Osteoblast (primary cell): ENCODE results near the gene CXCR5. TPM values are rescaled to one million over a fixed set of nuclear protein-coding genes. Genes with fewer than 3 reads are reported as not detected.

Experiments used
- DNase-seq: peaks from one replicate; pipeline ENCODE4 v3.0.0; 2011; ENCODE audit warnings: low spot score, mixed read lengths; ENCODE audit not compliant: insufficient read length; ENCODE audit errors: missing footprints
- H2AFZ ChIP-seq: 2 replicates; pipeline ENCODE4 v1.6.0; 2011; ENCODE audit warnings: mild to moderate bottlenecking, low read length
- H3K27ac ChIP-seq: 2 replicates; pipeline ENCODE4 v1.5.1; 2011; ENCODE audit warnings: mild to moderate bottlenecking, low read depth, low read length, moderate library complexity
- H3K27me3 ChIP-seq: 2 replicates; pipeline ENCODE4 v1.6.0; 2012; ENCODE audit warnings: mild to moderate bottlenecking, control low read depth, inconsistent platforms, low read length, moderate library complexity; ENCODE audit not compliant: insufficient read depth
- H3K36me3 ChIP-seq: 2 replicates; pipeline ENCODE4 v1.5.1; 2011; ENCODE audit warnings: mild to moderate bottlenecking, low read length, control low read depth, moderate library complexity; ENCODE audit not compliant: insufficient read depth
- H3K4me1 ChIP-seq: 2 replicates; pipeline ENCODE4 v1.5.1; 2011; ENCODE audit warnings: mild to moderate bottlenecking, low read length, control low read depth, moderate library complexity; ENCODE audit not compliant: insufficient read depth
- H3K4me2 ChIP-seq: 2 replicates; pipeline ENCODE4 v1.6.0; 2011; ENCODE audit warnings: mild to moderate bottlenecking, low read length; ENCODE audit not compliant: insufficient read depth
- H3K4me3 ChIP-seq: fragments of 200-600 bp; sonication (generic); 3 replicates; pipeline ENCODE4 v1.5.1; 2012; ENCODE audit warnings: mild to moderate bottlenecking, low read length, inconsistent platforms; ENCODE audit not compliant: insufficient read depth
- H3K79me2 ChIP-seq: 2 replicates; pipeline ENCODE4 v1.6.0; 2012; ENCODE audit warnings: mild to moderate bottlenecking, low read length, control low read depth, inconsistent platforms; ENCODE audit not compliant: insufficient read depth
- H3K9me3 ChIP-seq: 2 replicates; pipeline ENCODE4 v1.5.1; 2011; ENCODE audit warnings: low read depth, low read length, control low read depth
- H4K20me1 ChIP-seq: 2 replicates; pipeline ENCODE4 v1.6.0; 2012; ENCODE audit warnings: mild to moderate bottlenecking, low read length, control low read depth; ENCODE audit not compliant: insufficient read depth
- total RNA-seq: library from RNA; depleted of rRNA; stranded (reverse); fragments of >200 nt; gene quantifications from 2 replicates; pipeline ENCODE4 v1.2.3, GENCODE V29; 2012
- TF ChIP-seq, protein P1 (sequence below): IDR thresholded peaks from 2 replicates; pipeline ENCODE4 v1.5.1; 2011; ENCODE audit warnings: mild to moderate bottlenecking, low read depth, low read length, moderate library complexity; ENCODE audit errors: extremely low read depth

Gene CXCR5
- total RNA-seq, 1 donor: not detected

DNA sequence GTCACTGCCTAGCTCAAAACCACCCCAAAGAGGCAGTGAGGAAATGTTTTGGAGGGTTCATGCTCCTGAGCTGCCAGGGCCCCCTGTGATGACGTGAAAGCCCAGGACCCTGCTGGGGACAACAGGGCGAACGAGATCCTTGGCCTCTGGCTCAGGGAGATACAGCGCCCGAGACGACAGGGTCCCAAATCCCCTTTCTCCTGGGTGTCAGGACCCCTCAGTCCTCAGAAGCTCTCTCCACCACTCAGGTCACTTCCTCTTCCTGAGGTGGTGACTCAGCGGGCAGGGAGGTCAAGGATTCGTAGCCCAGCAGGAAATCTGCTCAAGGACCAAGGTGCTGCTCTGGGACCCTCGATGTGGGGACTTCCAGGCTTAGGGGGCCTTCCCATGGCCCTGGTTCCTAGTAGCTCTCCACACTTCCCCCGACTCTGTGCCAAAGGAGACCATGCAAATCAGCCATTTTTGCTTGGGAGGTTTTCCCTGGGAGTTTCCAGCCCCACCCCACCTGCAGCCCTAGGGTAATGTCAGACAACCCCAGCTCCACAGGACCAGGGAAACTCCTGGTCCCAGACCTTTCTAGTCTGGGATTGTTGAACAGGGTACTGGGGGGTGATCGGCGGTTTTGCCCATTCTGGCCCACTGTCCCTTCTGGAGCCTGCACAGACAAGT is 29.2 kb downstream of the CXCR5 start:
- TF ChIP-seq, protein P1, sequence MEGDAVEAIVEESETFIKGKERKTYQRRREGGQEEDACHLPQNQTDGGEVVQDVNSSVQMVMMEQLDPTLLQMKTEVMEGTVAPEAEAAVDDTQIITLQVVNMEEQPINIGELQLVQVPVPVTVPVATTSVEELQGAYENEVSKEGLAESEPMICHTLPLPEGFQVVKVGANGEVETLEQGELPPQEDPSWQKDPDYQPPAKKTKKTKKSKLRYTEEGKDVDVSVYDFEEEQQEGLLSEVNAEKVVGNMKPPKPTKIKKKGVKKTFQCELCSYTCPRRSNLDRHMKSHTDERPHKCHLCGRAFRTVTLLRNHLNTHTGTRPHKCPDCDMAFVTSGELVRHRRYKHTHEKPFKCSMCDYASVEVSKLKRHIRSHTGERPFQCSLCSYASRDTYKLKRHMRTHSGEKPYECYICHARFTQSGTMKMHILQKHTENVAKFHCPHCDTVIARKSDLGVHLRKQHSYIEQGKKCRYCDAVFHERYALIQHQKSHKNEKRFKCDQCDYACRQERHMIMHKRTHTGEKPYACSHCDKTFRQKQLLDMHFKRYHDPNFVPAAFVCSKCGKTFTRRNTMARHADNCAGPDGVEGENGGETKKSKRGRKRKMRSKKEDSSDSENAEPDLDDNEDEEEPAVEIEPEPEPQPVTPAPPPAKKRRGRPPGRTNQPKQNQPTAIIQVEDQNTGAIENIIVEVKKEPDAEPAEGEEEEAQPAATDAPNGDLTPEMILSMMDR: no peak
- H3K27ac ChIP-seq: peak overlapping the region; percentile 99
- DNase-seq: peak; percentile 90

DNA sequence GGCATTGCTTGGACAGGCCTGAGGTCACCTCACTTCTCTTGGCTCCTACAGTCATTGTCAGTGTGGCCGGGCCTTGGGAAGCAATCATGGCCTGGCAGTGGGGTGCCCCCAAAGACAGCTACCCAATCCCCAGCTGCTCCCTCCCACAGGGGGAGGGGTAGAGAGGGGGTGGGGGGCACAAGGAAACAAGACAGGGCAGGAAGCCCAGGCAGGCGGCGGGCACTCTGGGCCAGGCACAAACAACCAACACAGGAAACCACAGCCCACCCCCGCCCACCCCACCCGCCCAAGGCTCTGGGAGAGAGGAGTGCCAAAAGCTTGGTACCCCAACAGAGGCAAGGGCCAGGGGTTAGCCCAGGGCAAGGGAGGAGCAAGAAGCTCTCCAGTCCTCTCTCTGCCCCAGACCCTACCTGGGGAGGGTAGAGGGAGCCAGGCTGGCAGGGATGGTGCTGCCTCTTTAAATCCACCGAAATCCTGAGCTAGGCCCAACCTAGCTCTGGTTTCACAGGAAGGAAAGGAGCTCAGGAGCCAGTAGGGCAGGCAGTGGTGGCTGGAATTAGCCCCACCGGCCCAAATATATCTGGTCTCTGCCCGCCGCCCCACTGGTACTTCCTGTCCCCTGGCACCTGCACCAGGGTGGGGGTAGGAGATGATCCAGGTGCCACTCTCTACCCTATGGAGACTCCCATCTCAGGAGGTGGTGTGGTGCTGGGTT is 29.9 kb downstream of the CXCR5 start:
- H3K9me3 ChIP-seq: no peaks in the 10 kb centered on the region
- TF ChIP-seq, protein P1: no peak
- H2AFZ ChIP-seq: no peak overlapping the region
- H3K27ac ChIP-seq: peak overlapping the region; percentile 99
- H3K4me2 ChIP-seq: peak overlapping the region; percentile 81
- H3K79me2 ChIP-seq: peaks cover 85% of the 10 kb centered on the region
- no peaks in the 10 kb centered on the region for H3K36me3 ChIP-seq
- H4K20me1 ChIP-seq: peaks cover 9% of the 10 kb centered on the region
- no peaks in the 10 kb centered on the region for H3K27me3 ChIP-seq
- H3K4me3 ChIP-seq: no peak overlapping the region
- peak; percentile 38 for DNase-seq
- H3K4me1 ChIP-seq: peaks cover 91% of the 10 kb centered on the region

More for the DNA sequence above, 29.2 kb downstream of the CXCR5 start:
- no peaks in the 10 kb centered on the region for H3K9me3 ChIP-seq
- H3K27me3 ChIP-seq: no peaks in the 10 kb centered on the region
- H4K20me1 ChIP-seq: peaks cover 14% of the 10 kb centered on the region
- H3K4me1 ChIP-seq: peaks cover 87% of the 10 kb centered on the region
- peaks cover 86% of the 10 kb centered on the region for H3K79me2 ChIP-seq
- H3K4me3 ChIP-seq: no peak overlapping the region
- H3K4me2 ChIP-seq: peak overlapping the region; percentile 81
- peaks cover 6% of the 10 kb centered on the region for H3K36me3 ChIP-seq
- no peak overlapping the region for H2AFZ ChIP-seq

DNA sequence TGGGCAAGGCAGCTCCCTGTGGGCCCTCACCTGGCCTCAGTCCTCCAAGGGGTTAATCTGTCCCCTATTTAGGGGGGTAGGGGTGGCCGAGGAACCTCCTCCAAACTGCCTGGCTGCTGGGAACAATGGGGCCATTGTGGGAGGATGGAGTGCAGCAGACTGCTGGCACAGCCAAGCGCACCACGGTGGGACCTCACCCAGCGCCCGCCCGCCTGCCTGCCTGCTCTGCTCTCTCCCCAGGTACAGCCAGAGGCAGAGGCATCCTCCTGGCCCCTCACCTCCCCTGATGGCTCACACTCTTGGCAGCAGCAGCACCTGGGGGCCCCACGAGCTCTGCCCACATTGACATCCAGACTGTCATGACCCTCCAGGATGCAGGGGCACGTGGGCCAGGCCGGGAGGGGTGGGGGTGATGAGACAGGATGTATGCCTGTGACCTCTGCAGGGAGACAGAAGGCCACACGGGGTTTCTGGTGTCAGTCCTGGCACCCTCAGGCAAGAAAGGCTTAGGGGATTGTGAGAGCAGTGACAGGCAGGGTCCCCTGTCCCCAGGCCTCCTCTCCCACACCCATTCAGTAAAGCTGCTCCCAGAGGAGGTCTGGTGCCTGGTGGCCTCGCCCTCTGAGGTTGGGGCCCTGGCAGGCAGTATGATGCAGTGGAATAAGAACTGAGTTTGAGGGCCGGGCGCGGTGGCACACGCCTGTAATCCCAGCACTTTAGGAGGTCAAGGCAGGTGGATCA is 30.7 kb downstream of the CXCR5 start:
- H3K79me2 ChIP-seq: peaks cover 85% of the 10 kb centered on the region
- H3K9me3 ChIP-seq: no peaks in the 10 kb centered on the region
- peak overlapping the region; percentile 38 for H3K4me2 ChIP-seq
- no peaks in the 10 kb centered on the region for H3K36me3 ChIP-seq
- H3K27me3 ChIP-seq: no peaks in the 10 kb centered on the region
- no peak overlapping the region for H2AFZ ChIP-seq
- H3K27ac ChIP-seq: peak overlapping the region; percentile 64
- peaks cover 90% of the 10 kb centered on the region for H3K4me1 ChIP-seq
- no peak overlapping the region for H3K4me3 ChIP-seq
- H4K20me1 ChIP-seq: peaks cover 4% of the 10 kb centered on the region
- peak; percentile 34 for DNase-seq
- TF ChIP-seq, protein P1: no peak
